ENCODE measurements around the gene SSC5D. TPM values are rescaled to one million over a fixed set of nuclear protein-coding genes. Genes with fewer than 3 reads are reported as not detected.

The SSC5D gene
- total RNA-seq, 1 donor from 2014 or later: 0.31 TPM

DNA sequence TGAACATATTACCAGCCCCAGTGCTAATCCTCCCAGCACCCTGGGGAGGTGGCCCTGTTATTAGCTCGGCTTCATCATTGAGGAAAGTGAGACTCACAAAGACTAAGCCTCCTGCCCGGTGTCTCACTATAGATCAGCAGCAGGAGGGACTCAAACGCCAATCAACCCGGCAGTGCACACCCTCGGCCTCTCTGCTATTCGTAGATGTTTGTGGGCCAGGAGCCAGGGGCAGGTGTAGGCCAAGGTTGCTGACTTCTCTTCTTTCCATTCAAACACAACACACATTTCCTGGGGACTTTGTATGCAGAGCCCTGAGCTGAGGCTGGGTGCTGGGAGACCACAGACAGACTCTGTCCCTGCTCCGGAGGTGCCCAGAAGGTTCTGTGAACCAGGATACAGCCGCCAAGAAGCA is 66.5 kb downstream of the SSC5D start:
- no peak for DNase-seq

DNA sequence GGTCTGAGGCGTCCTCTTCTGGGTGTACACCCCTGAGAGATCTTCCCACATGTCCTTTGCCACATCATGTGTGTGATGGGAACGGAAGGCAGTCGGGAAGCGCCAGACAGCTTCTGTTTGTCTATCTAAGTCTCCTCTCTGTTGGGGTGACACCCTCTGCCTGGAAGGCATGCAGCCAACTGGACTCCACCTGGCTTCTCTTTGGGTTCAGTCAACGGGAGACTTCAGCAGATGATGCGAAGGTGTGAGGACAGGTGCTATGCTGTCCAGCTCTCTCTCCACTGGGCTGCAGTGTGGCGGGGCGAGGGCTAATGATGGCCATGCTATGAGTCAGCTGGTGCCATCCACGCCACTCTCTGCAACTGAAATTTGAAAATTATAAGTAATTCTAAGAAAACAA is 71.4 kb downstream of the SSC5D start:
- no peak for DNase-seq

DNA sequence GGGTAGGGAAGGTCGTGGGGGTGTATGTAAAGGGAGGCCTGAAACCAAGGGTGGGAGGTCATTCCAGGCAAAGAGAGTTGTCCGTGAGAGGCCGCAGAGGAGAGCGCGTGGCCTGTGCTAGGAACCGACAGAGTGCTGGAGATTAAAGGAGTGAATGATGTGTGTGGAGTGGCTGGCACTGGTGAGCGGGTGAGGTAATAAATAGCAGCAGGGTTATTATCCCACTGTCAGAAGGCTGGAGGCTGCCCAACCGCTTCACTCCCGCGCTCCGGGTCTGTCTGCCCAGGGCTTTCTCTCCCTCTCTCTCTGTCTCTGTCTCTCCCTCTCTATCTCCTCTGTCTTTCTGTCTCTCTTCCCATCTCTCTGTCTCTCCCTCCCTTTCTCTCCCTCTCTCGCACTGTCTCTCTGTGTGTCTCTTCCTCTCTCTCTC is 75.0 kb downstream of the SSC5D start:
- no peak for DNase-seq

DNA sequence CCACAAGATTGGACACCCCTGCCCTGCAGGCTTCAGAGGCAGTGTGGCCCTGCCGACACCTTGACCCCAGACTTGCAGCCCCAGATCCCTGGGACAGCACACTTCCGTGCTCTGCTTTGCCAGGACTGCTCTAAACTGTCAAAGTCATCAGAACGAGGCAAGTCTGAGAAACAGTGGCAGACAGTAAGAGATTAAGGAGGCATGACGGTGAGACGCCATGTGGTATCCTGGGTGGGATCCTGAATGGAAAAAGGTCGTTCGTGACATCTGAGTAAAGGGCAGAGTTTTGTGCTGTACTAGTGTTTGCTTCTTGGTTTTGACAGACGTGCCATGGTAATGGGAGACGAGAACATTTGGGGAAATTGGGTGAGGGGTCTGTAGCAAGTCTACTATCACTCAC is 78.6 kb downstream of the SSC5D start:
- DNase-seq: no peak

DNA sequence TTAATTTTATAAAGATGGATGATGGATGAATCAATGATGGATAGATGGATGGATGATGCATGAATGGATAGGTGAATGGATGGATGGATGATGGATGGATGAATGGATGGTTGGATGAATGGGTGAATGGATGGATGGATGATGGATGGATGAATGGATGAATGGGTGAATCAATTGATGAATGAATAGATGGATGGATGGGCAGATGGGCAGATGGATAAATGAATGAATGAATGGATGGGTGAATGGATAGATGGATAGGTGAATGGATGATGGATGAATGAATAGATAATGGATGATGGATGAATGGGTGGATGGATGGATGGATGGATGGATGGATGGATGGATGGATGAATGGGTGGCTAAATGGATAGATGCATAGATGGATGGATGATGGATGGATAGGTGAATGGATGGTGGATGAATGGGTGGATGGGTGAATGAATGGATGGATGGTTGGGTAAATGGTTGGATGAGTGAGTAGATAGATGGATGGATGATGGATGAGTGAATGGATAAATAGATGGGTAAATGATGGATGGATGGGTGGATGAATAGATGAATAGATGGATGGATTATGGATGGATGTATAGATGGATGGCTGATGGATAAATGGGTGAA is 79.6 kb downstream of the SSC5D start:
- DNase-seq: no peak

Other genes starting within 250 kb of the SSC5D start
- gene PPP6R1, start 229.4 kb upstream of the SSC5D start, total RNA-seq: 11.4 TPM
- 23.4 TPM for gene HSPBP1, start 208.3 kb upstream of the SSC5D start, total RNA-seq
- 67.1 TPM for gene BRSK1, start 204.4 kb upstream of the SSC5D start, total RNA-seq
- 0.47 TPM for gene TMEM150B, start 163.1 kb upstream of the SSC5D start, total RNA-seq
- gene KMT5C, start 148.6 kb upstream of the SSC5D start, total RNA-seq: 6.9 TPM
- not detected for gene COX6B2, start 133.7 kb upstream of the SSC5D start, total RNA-seq
- not detected for gene GARIN5B, start 125.2 kb upstream of the SSC5D start, total RNA-seq
- 0.16 TPM for gene IL11, start 118.0 kb upstream of the SSC5D start, total RNA-seq
- not detected for gene TMEM190, start 111.6 kb upstream of the SSC5D start, total RNA-seq
- gene TMEM238, start 104.1 kb upstream of the SSC5D start, total RNA-seq: not detected
- 112 TPM for gene RPL28, start 102.5 kb upstream of the SSC5D start, total RNA-seq
- gene UBE2S, start 80.6 kb upstream of the SSC5D start, total RNA-seq: 35.9 TPM
- gene SHISA7, start 45.1 kb upstream of the SSC5D start, total RNA-seq: 4.2 TPM
- 13.7 TPM for gene ISOC2, start 26.8 kb upstream of the SSC5D start, total RNA-seq
- not detected for gene C19orf85, start 23.7 kb upstream of the SSC5D start, total RNA-seq
- 0.78 TPM for gene ZNF628, start 11.8 kb upstream of the SSC5D start, total RNA-seq
- gene NAT14, start 3.2 kb upstream of the SSC5D start, total RNA-seq: 15.0 TPM
- not detected for gene SBK2, start 48.7 kb downstream of the SSC5D start, total RNA-seq
- gene SBK3, start 57.1 kb downstream of the SSC5D start, total RNA-seq: 0.31 TPM
- gene ZNF579, start 92.4 kb downstream of the SSC5D start, total RNA-seq: 4.2 TPM
- gene FIZ1, start 111.1 kb downstream of the SSC5D start, total RNA-seq: 4.1 TPM
- 2.8 TPM for gene ZNF524, start 111.9 kb downstream of the SSC5D start, total RNA-seq
- 1.2 TPM for gene ZNF865, start 117.2 kb downstream of the SSC5D start, total RNA-seq
- gene ZNF784, start 136.1 kb downstream of the SSC5D start, total RNA-seq: 5.1 TPM
- 4.8 TPM for gene ZNF580, start 152.6 kb downstream of the SSC5D start, total RNA-seq
- 5.6 TPM for gene ZNF581, start 155.2 kb downstream of the SSC5D start, total RNA-seq
- 7.8 TPM for gene CCDC106, start 159.8 kb downstream of the SSC5D start, total RNA-seq
- 65.8 TPM for gene U2AF2, start 166.6 kb downstream of the SSC5D start, total RNA-seq
- gene EPN1, start 186.8 kb downstream of the SSC5D start, total RNA-seq: 20.7 TPM
- not detected for gene NLRP9, start 250.0 kb downstream of the SSC5D start, total RNA-seq